ENCODE results near the gene LSM7. TPM values are rescaled to one million over a fixed set of nuclear protein-coding genes. Genes with fewer than 3 reads are reported as not detected.

LSM7 gene
- total RNA-seq, 2 experiments from 2014 or later = 73.6 to 80.1 TPM

- DNase-seq = no peak
- Histone ChIP-seq H3K4me1 (ENCODE audit: insufficient read depth, low read length) (peaks cover 10% of the 10 kb centered on the region), H3K27ac (ENCODE audit: low read depth in 1 of 2, low read length in 2 of 2) (no peak overlapping the region), H3K36me3 (ENCODE audit: insufficient read depth, low read length) (no peaks in the 10 kb centered on the region), H3K4me3 (ENCODE audit: low read length) (no peak overlapping the region), H3K9me3 (ENCODE audit: control insufficient read depth in 1 of 2, insufficient read depth in 1 of 2, low read length in 2 of 2) (peaks cover 0 to 13% of the 10 kb centered on the region in 2 experiments), H3K27me3 (ENCODE audit: control insufficient read depth in 1 of 2, insufficient read depth in 2 of 2, low read length in 2 of 2) (peaks cover 16 to 19% of the 10 kb centered on the region in 2 experiments)
- ChIA-PET CTCF (no interaction called here), POLR2A (no interaction called here)
- Mint-ChIP-seq H3K36me3 (ENCODE audit: low read depth) (no peaks in the 10 kb centered on the region), H3K27me3 (peaks cover 16% of the 10 kb centered on the region), H3K4me1 (ENCODE audit: low read depth) (peaks cover 6% of the 10 kb centered on the region), H3K27ac (no peak overlapping the region), H3K9me3 (no peaks in the 10 kb centered on the region), H3K4me3 (no peak overlapping the region)
- ATAC-seq (ENCODE audit: poor library complexity) = no peak
- TF ChIP-seq CTCF (IDR thresholded peaks at IDR 0.05) = no peak
- intact Hi-C loops (cut with DNase I, micrococcal nuclease) = no loop called here
Measured at GRCh38 chr19:2362046-2362969, 33.9 kb upstream of the LSM7 start.

- intact Hi-C loops (cut with DNase I, micrococcal nuclease) = no loop called here
- Histone ChIP-seq H3K4me1 (ENCODE audit: insufficient read depth, low read length) (peaks cover 10% of the 10 kb centered on the region), H3K4me3 (ENCODE audit: low read length) (no peak overlapping the region), H3K9me3 (ENCODE audit: control insufficient read depth in 1 of 2, insufficient read depth in 1 of 2, low read length in 2 of 2) (peaks cover 0 to 8% of the 10 kb centered on the region in 2 experiments), H3K27me3 (ENCODE audit: control insufficient read depth in 1 of 2, insufficient read depth in 2 of 2, low read length in 2 of 2) (peaks cover 16 to 19% of the 10 kb centered on the region in 2 experiments), H3K36me3 (ENCODE audit: insufficient read depth, low read length) (no peaks in the 10 kb centered on the region), H3K27ac (ENCODE audit: low read depth in 1 of 2, low read length in 2 of 2) (no peak overlapping the region)
- Mint-ChIP-seq H3K27me3 (peaks cover 12% of the 10 kb centered on the region), H3K4me1 (ENCODE audit: low read depth) (peaks cover 6% of the 10 kb centered on the region), H3K36me3 (ENCODE audit: low read depth) (no peaks in the 10 kb centered on the region), H3K4me3 (no peak overlapping the region), H3K27ac (no peak overlapping the region), H3K9me3 (no peaks in the 10 kb centered on the region)
- CTCF ChIA-PET = no interaction called here
- POLR2A ChIA-PET = no interaction called here
- ATAC-seq (ENCODE audit: poor library complexity) (no peak), DNase-seq (no peak)
- TF ChIP-seq CTCF (IDR thresholded peaks at IDR 0.05) = no peak
Measured at GRCh38 chr19:2361246-2362045, 33.1 kb upstream of the LSM7 start.

- Histone ChIP-seq H3K4me1 (ENCODE audit: insufficient read depth, low read length) (peaks cover 10% of the 10 kb centered on the region), H3K27me3 (ENCODE audit: control insufficient read depth in 1 of 2, insufficient read depth in 2 of 2, low read length in 2 of 2) (peaks cover 16 to 19% of the 10 kb centered on the region in 2 experiments), H3K36me3 (ENCODE audit: insufficient read depth, low read length) (no peaks in the 10 kb centered on the region), H3K27ac (ENCODE audit: low read depth in 1 of 2, low read length in 2 of 2) (no peak overlapping the region), H3K9me3 (ENCODE audit: control insufficient read depth in 1 of 2, insufficient read depth in 1 of 2, low read length in 2 of 2) (peaks cover 0 to 8% of the 10 kb centered on the region in 2 experiments), H3K4me3 (ENCODE audit: low read length) (no peak overlapping the region)
- Mint-ChIP-seq H3K4me3 (no peak overlapping the region), H3K9me3 (no peaks in the 10 kb centered on the region), H3K4me1 (ENCODE audit: low read depth) (peaks cover 6% of the 10 kb centered on the region), H3K36me3 (ENCODE audit: low read depth) (no peaks in the 10 kb centered on the region), H3K27ac (no peak overlapping the region), H3K27me3 (peaks cover 12% of the 10 kb centered on the region)
- POLR2A ChIA-PET = no interaction called here
- intact Hi-C loops (cut with DNase I, micrococcal nuclease) = no loop called here
- no peak for TF ChIP-seq CTCF (IDR thresholded peaks at IDR 0.05)
- ATAC-seq (ENCODE audit: poor library complexity) (no peak), DNase-seq (no peak)
- CTCF ChIA-PET = no interaction called here
Measured at GRCh38 chr19:2360833-2361232, 32.4 kb upstream of the LSM7 start.

Measured in CD4-positive, alpha-beta T cell (primary cell).